C4-2B (cell line): ENCODE measurements around the gene GCNT2.

Experiments used
- H3K27ac ChIP-seq: fragments of 450-650 bp; 2 replicates; pipeline ENCODE4 v1.5.1; 2017
- CTCF ChIP-seq: fragments of 450-650 bp; conservative IDR thresholded peaks from 2 replicates; pipeline ENCODE4 v1.5.1; 2017; ENCODE audit warnings: mild to moderate bottlenecking
- ZFX ChIP-seq: fragments of 450-650 bp; IDR thresholded peaks from 2 replicates; pipeline ENCODE4 v1.6.1; 2017

GCNT2 gene

GRCh38 chr6:10531503-10531902 lies 10.4 kb downstream of the GCNT2 start:
- H3K27ac ChIP-seq = no peak overlapping the region
- TF ChIP-seq ZFX = no peak

GRCh38 chr6:10531942-10532341 lies 10.8 kb downstream of the GCNT2 start:
- no peak overlapping the region for H3K27ac ChIP-seq
- TF ChIP-seq ZFX (no peak), CTCF (no peak)

GRCh38 chr6:10532392-10532791 lies 11.2 kb downstream of the GCNT2 start:
- TF ChIP-seq ZFX (no peak), CTCF (no peak)
- no peak overlapping the region for H3K27ac ChIP-seq

- TF ChIP-seq ZFX (no peak), CTCF (no peak)
- H3K27ac ChIP-seq = no peak overlapping the region
Observed at GRCh38 chr6:10534419-10534762, 13.2 kb downstream of the GCNT2 start.

- no peak overlapping the region for H3K27ac ChIP-seq
- TF ChIP-seq ZFX (no peak), CTCF (no peak)
Observed at GRCh38 chr6:10535193-10535592, 14.0 kb downstream of the GCNT2 start.

- TF ChIP-seq ZFX (no peak), CTCF (no peak)
- H3K27ac ChIP-seq = no peak overlapping the region
Observed at GRCh38 chr6:10537726-10538125, 16.6 kb downstream of the GCNT2 start.

- H3K27ac ChIP-seq = no peak overlapping the region
- TF ChIP-seq ZFX = no peak
- no peak for TF ChIP-seq CTCF
Observed at GRCh38 chr6:10540073-10540746, 19.1 kb downstream of the GCNT2 start.

- H3K27ac ChIP-seq = no peak overlapping the region
- no peak for TF ChIP-seq CTCF
- no peak for TF ChIP-seq ZFX
Observed at GRCh38 chr6:10541591-10541990, 20.4 kb downstream of the GCNT2 start.
